Immature natural killer cell (primary cell): ENCODE results near the gene CTXN2. TPM values are rescaled to one million over a fixed set of nuclear protein-coding genes. Genes with fewer than 3 reads are reported as not detected.

ENCODE experiments used
- DNase-seq, 3 donors: peaks; one replicate each; pipeline ENCODE4 v3.0.0; 2022; ENCODE audit warnings: mixed read lengths in 1 of 3
- H3K27ac Mint-ChIP-seq, 6 donors: one replicate each; pipeline ENCODE4 v1.8.0; 2020; ENCODE audit warnings: mixed read lengths in 6 of 6, mild to moderate bottlenecking in 5 of 6, inconsistent platforms in 4 of 6, moderate library complexity in 3 of 6
- H3K27me3 Mint-ChIP-seq, 3 donors: one replicate each; pipeline ENCODE4 v1.8.0; 2020 to 2021; ENCODE audit warnings: low read depth in 3 of 3, mild to moderate bottlenecking in 3 of 3, mixed read lengths in 3 of 3, moderate library complexity in 3 of 3, inconsistent platforms in 1 of 3
- H3K36me3 Mint-ChIP-seq, 3 donors: one replicate each; pipeline ENCODE4 v1.8.0; 2020; ENCODE audit warnings: mixed read lengths in 3 of 3, inconsistent platforms in 2 of 3, mild to moderate bottlenecking in 2 of 3
- H3K4me1 Mint-ChIP-seq, 2 donors: one replicate each; pipeline ENCODE4 v1.8.0; 2020; ENCODE audit warnings: inconsistent platforms in 2 of 2, mild to moderate bottlenecking in 2 of 2, mixed read lengths in 2 of 2, moderate library complexity in 1 of 2
- H3K4me3 Mint-ChIP-seq, 5 donors: one replicate each; pipeline ENCODE4 v1.8.0; 2020; ENCODE audit warnings: mild to moderate bottlenecking in 5 of 5, mixed read lengths in 5 of 5, inconsistent platforms in 3 of 5, moderate library complexity in 3 of 5
- H3K9me3 Mint-ChIP-seq, 6 donors: one replicate each; pipeline ENCODE4 v1.8.0; 2020; ENCODE audit warnings: mild to moderate bottlenecking in 6 of 6, mixed read lengths in 6 of 6, inconsistent platforms in 4 of 6, moderate library complexity in 3 of 6
- polyA plus RNA-seq, 3 donors: library from polyadenylated mRNA; unstranded; fragments of 300-500 nt; fragmentation: Illumina TruSeq; gene quantifications; one replicate each; pipeline ENCODE4 v1.2.3, GENCODE V29; 2021

CTXN2 gene
- not detected for polyA plus RNA-seq

GRCh38 chr15:48191574-48192225, at the start of gene CTXN2:
CTXN2 (plus strand) TSS chr15:48191665; CDS start chr15:48201301, 9,636 bp downstream.
- Mint-ChIP-seq H3K27me3 (peaks cover 1 to 6% (median 6%) of the 10 kb centered on the region in 3 donors), H3K36me3 (no peaks in the 10 kb centered on the region), H3K27ac (no peak within 1 kb of the TSS), H3K9me3 (peaks cover 0 to 10% (median 0%) of the 10 kb centered on the region in 6 donors), H3K4me3 (no peak within 1 kb of the TSS), H3K4me1 (no peaks in the 10 kb centered on the region)
- no peak for DNase-seq

- Mint-ChIP-seq H3K4me3 (no peak overlapping the region), H3K36me3 (peaks cover 4 to 7% (median 6%) of the 10 kb centered on the region in 3 donors), H3K27me3 (peaks cover 0 to 2% (median 0%) of the 10 kb centered on the region in 3 donors), H3K4me1 (peaks cover 0 to 2% of the 10 kb centered on the region in 2 donors), H3K27ac (no peak overlapping the region), H3K9me3 (no peaks in the 10 kb centered on the region)
- no peak for DNase-seq
Observed at GRCh38 chr15:48143856-48144255, 47.6 kb upstream of the CTXN2 start.

GRCh38 chr15:48144889-48145288, 46.6 kb upstream of the CTXN2 start:
- Mint-ChIP-seq H3K4me1 (peaks cover 0 to 2% of the 10 kb centered on the region in 2 donors), H3K4me3 (no peak overlapping the region), H3K9me3 (peaks cover 0 to 1% (median 0%) of the 10 kb centered on the region in 6 donors), H3K27me3 (peaks cover 0 to 2% (median 0%) of the 10 kb centered on the region in 3 donors), H3K36me3 (peaks cover 4 to 7% (median 6%) of the 10 kb centered on the region in 3 donors), H3K27ac (no peak overlapping the region)
- no peak for DNase-seq

GRCh38 chr15:48145923-48146322, 45.5 kb upstream of the CTXN2 start:
- Mint-ChIP-seq H3K27me3 (no peaks in the 10 kb centered on the region), H3K4me3 (no peak overlapping the region), H3K27ac (no peak overlapping the region), H3K9me3 (peaks cover 0 to 1% (median 0%) of the 10 kb centered on the region in 6 donors), H3K36me3 (peaks cover 4 to 7% (median 6%) of the 10 kb centered on the region in 3 donors), H3K4me1 (peaks cover 0 to 2% of the 10 kb centered on the region in 2 donors)
- no peak for DNase-seq

GRCh38 chr15:48147358-48147757, 44.1 kb upstream of the CTXN2 start:
- Mint-ChIP-seq H3K36me3 (peaks cover 4 to 11% (median 5%) of the 10 kb centered on the region in 3 donors), H3K4me3 (no peak overlapping the region), H3K4me1 (peaks cover 0 to 2% of the 10 kb centered on the region in 2 donors), H3K27ac (no peak overlapping the region), H3K9me3 (peaks cover 0 to 1% (median 0%) of the 10 kb centered on the region in 6 donors), H3K27me3 (no peaks in the 10 kb centered on the region)
- DNase-seq, result no peak

- Mint-ChIP-seq H3K4me1 (peaks cover 0 to 1% of the 10 kb centered on the region in 2 donors), H3K9me3 (peaks cover 0 to 2% (median 0%) of the 10 kb centered on the region in 6 donors), H3K27me3 (no peaks in the 10 kb centered on the region)
Observed at GRCh38 chr15:48149858-48150257, 41.6 kb upstream of the CTXN2 start.

GRCh38 chr15:48153526-48153925, 37.9 kb upstream of the CTXN2 start:
- DNase-seq, result no peak
- peaks cover 5 to 19% (median 10%) of the 10 kb centered on the region in 3 donors for H3K36me3 Mint-ChIP-seq
- no peak overlapping the region for H3K27ac Mint-ChIP-seq
- no peak overlapping the region for H3K4me3 Mint-ChIP-seq
- no peaks in the 10 kb centered on the region for H3K4me1 Mint-ChIP-seq
- no peaks in the 10 kb centered on the region for H3K27me3 Mint-ChIP-seq
- peaks cover 0 to 2% (median 0%) of the 10 kb centered on the region in 6 donors for H3K9me3 Mint-ChIP-seq

More at GRCh38 chr15:48149858-48150257, 41.6 kb upstream of the CTXN2 start:
- H3K36me3 Mint-ChIP-seq, result peaks cover 9 to 14% (median 9%) of the 10 kb centered on the region in 3 donors
- no peak overlapping the region for H3K27ac Mint-ChIP-seq
- no peak overlapping the region for H3K4me3 Mint-ChIP-seq
- no peak for DNase-seq

GRCh38 chr15:48168616-48169015, 22.8 kb upstream of the CTXN2 start:
- no peak for DNase-seq
- Mint-ChIP-seq H3K4me1 (no peaks in the 10 kb centered on the region), H3K4me3 (no peak overlapping the region), H3K36me3 (peaks cover 0 to 11% (median 5%) of the 10 kb centered on the region in 3 donors), H3K9me3 (no peaks in the 10 kb centered on the region), H3K27me3 (no peaks in the 10 kb centered on the region), H3K27ac (no peak overlapping the region)

GRCh38 chr15:48170981-48171380, 20.5 kb upstream of the CTXN2 start:
- H3K36me3 Mint-ChIP-seq, result peaks cover 0 to 8% (median 5%) of the 10 kb centered on the region in 3 donors
- H3K27me3 Mint-ChIP-seq, result peaks cover 0 to 2% (median 0%) of the 10 kb centered on the region in 3 donors
- no peaks in the 10 kb centered on the region for H3K4me1 Mint-ChIP-seq
- no peaks in the 10 kb centered on the region for H3K9me3 Mint-ChIP-seq
- DNase-seq, result no peak
- no peak overlapping the region for H3K4me3 Mint-ChIP-seq
- no peak overlapping the region for H3K27ac Mint-ChIP-seq

GRCh38 chr15:48175126-48175525, 16.3 kb upstream of the CTXN2 start:
- no peak overlapping the region for H3K4me3 Mint-ChIP-seq
- DNase-seq, result no peak
- no peak overlapping the region for H3K27ac Mint-ChIP-seq
- H3K27me3 Mint-ChIP-seq, result peaks cover 0 to 6% (median 2%) of the 10 kb centered on the region in 3 donors
- H3K9me3 Mint-ChIP-seq, result no peaks in the 10 kb centered on the region
- H3K4me1 Mint-ChIP-seq, result peaks cover 10 to 14% of the 10 kb centered on the region in 2 donors
- no peaks in the 10 kb centered on the region for H3K36me3 Mint-ChIP-seq

GRCh38 chr15:48176112-48176511, 15.4 kb upstream of the CTXN2 start:
- Mint-ChIP-seq H3K27me3 (peaks cover 0 to 6% (median 2%) of the 10 kb centered on the region in 3 donors), H3K4me3 (peak overlapping the region in 2 of 5 donors; percentile 25 to 91), H3K9me3 (no peaks in the 10 kb centered on the region)

GRCh38 chr15:48176957-48177356, 14.5 kb upstream of the CTXN2 start:
- DNase-seq, result no peak
- H3K4me1 Mint-ChIP-seq, result peaks cover 10 to 14% of the 10 kb centered on the region in 2 donors
- H3K36me3 Mint-ChIP-seq, result no peaks in the 10 kb centered on the region
- H3K4me3 Mint-ChIP-seq, result peak overlapping the region; percentile 85 to 92 (median 90)
- H3K27ac Mint-ChIP-seq, result peak overlapping the region in 2 of 6 donors; percentile 51 to 54
- H3K27me3 Mint-ChIP-seq, result peaks cover under 1 to 6% (median 2%) of the 10 kb centered on the region in 3 donors
- H3K9me3 Mint-ChIP-seq, result peaks cover 0 to 2% (median 0%) of the 10 kb centered on the region in 6 donors

More at GRCh38 chr15:48176112-48176511, 15.4 kb upstream of the CTXN2 start:
- H3K4me1 Mint-ChIP-seq, result peaks cover 10 to 14% of the 10 kb centered on the region in 2 donors
- DNase-seq, result no peak
- H3K27ac Mint-ChIP-seq, result peak overlapping the region in 1 of 6 donors; percentile 39
- no peaks in the 10 kb centered on the region for H3K36me3 Mint-ChIP-seq

GRCh38 chr15:48177383-48177765, 14.1 kb upstream of the CTXN2 start:
- Mint-ChIP-seq H3K9me3 (peaks cover 0 to 5% (median 0%) of the 10 kb centered on the region in 6 donors), H3K4me1 (peaks cover 10 to 14% of the 10 kb centered on the region in 2 donors), H3K36me3 (no peaks in the 10 kb centered on the region), H3K27ac (peak overlapping the region; percentile 51 to 87 (median 70)), H3K27me3 (peaks cover 3 to 6% (median 3%) of the 10 kb centered on the region in 3 donors), H3K4me3 (peak overlapping the region; percentile 85 to 92 (median 90))
- peak; percentile 14 to 19 (median 17) for DNase-seq
